ENCODE data around the gene SLC29A3. TPM values are rescaled to one million over a fixed set of nuclear protein-coding genes. Genes with fewer than 3 reads are reported as not detected.
A peak's percentile ranks its signal among the peaks of the same experiment; 100 is the strongest.

Gene SLC29A3
- polyA plus RNA-seq, 3 donors: 9.7 to 28.4 (median 16.6) TPM

GRCh38 chr10:71292624-71293445 is 26.2 kb upstream of the SLC29A3 start:
- H3K36me3 Mint-ChIP-seq: no peaks in the 10 kb centered on the region
- no peak overlapping the region for H3K4me2 ChIP-seq (replicated peaks; ENCODE audit: extremely low read depth, low read length, poor library complexity, severe bottlenecking)
- H3K4me1 ChIP-seq (ENCODE audit: control insufficient read depth in 1 of 2, insufficient read depth in 2 of 2, low read length in 2 of 2): no peaks in the 10 kb centered on the region
- H3K9ac ChIP-seq (ENCODE audit: insufficient read depth, low read length, poor library complexity, severe bottlenecking): no peak overlapping the region
- WGBS (ENCODE audit: insufficient coverage): 96% methylated on average over 4 of the region's 10 CpGs
- H3K9me3 ChIP-seq (replicated peaks in 1 of 2; ENCODE audit: control insufficient read depth in 1 of 2, insufficient read depth in 1 of 2, low read length in 2 of 2): no peaks in the 10 kb centered on the region
- no peak overlapping the region for H3K27ac ChIP-seq (ENCODE audit: low read depth in 1 of 2, low read length in 2 of 2)
- H3K4me1 Mint-ChIP-seq: peaks cover 9% of the 10 kb centered on the region
- H3K36me3 ChIP-seq (replicated peaks in 1 of 2; ENCODE audit: control insufficient read depth in 1 of 2, insufficient read depth in 2 of 2, low read length in 2 of 2): no peaks in the 10 kb centered on the region
- H3K27me3 Mint-ChIP-seq (ENCODE audit: low read depth in 3 of 3): peaks cover 0 to 9% (median 0%) of the 10 kb centered on the region in 3 donors
- TF ChIP-seq CTCF (IDR thresholded peaks at IDR 0.05): no peak
- intact Hi-C loops (cut with micrococcal nuclease): no loop called here
- no peaks in the 10 kb centered on the region for H4K20me1 ChIP-seq (ENCODE audit: insufficient read depth, low read length)
- H3K9me3 Mint-ChIP-seq: no peaks in the 10 kb centered on the region
- no peaks in the 10 kb centered on the region for H3K27me3 ChIP-seq (ENCODE audit: control insufficient read depth in 2 of 2, insufficient read depth in 2 of 2, low read length in 2 of 2)
- no peak overlapping the region for H3K4me3 Mint-ChIP-seq
- H3K27ac Mint-ChIP-seq: peak overlapping the region in 1 of 7 donors; percentile 50
- no peaks in the 10 kb centered on the region for H3K79me2 ChIP-seq (ENCODE audit: insufficient read depth, low read length)
- no peak overlapping the region for H3K4me3 ChIP-seq (replicated peaks in 1 of 3; ENCODE audit: low read depth in 2 of 3, low read length in 3 of 3)
- H2AFZ ChIP-seq (ENCODE audit: insufficient read depth, low read depth, low read length, poor library complexity, severe bottlenecking): no peak overlapping the region
- no peak for DNase-seq

DNA sequence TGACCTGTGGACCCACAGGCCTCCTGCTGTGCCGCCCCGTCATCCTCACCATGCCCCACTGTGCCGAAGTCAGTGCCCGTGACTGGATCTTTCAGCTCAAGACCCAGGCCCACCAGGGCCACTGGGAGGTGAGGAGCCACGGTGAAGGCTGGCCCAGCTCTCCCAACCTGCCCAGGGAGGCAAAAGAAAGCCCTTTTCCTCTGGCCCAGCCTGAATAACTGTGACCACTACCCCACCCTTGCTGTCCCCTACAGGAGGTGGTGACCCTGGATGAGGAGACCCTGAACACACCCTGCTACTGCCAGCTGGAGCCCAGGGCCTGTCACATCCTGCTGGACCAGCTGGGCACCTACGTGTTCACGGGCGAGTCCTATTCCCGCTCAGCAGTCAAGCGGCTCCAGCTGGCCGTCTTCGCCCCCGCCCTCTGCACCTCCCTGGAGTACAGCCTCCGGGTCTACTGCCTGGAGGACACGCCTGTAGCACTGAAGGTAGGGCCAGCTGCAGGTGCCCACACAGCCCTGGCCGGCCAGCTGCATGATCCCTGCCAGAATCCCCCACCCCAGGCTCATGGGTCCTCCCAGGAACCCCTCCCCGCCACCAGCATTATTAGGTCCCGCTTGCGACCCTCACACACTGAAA is 25.5 kb upstream of the SLC29A3 start:
- no peaks in the 10 kb centered on the region for H3K9me3 Mint-ChIP-seq
- no peak overlapping the region for H3K4me2 ChIP-seq (replicated peaks; ENCODE audit: extremely low read depth, low read length, poor library complexity, severe bottlenecking)

More for the DNA sequence above, 25.5 kb upstream of the SLC29A3 start:
- H3K4me3 ChIP-seq (replicated peaks in 1 of 3; ENCODE audit: low read depth in 2 of 3, low read length in 3 of 3): no peak overlapping the region
- no peaks in the 10 kb centered on the region for H3K79me2 ChIP-seq (ENCODE audit: insufficient read depth, low read length)
- no peaks in the 10 kb centered on the region for H3K36me3 Mint-ChIP-seq
- no peaks in the 10 kb centered on the region for H3K36me3 ChIP-seq (replicated peaks in 1 of 2; ENCODE audit: control insufficient read depth in 1 of 2, insufficient read depth in 2 of 2, low read length in 2 of 2)
- DNase-seq: no peak
- peaks cover 15% of the 10 kb centered on the region for H3K4me1 Mint-ChIP-seq
- H3K27me3 ChIP-seq (ENCODE audit: control insufficient read depth in 2 of 2, insufficient read depth in 2 of 2, low read length in 2 of 2): no peaks in the 10 kb centered on the region
- no peak overlapping the region for H2AFZ ChIP-seq (ENCODE audit: insufficient read depth, low read depth, low read length, poor library complexity, severe bottlenecking)
- peaks cover 0 to 9% (median 1%) of the 10 kb centered on the region in 3 donors for H3K27me3 Mint-ChIP-seq (ENCODE audit: low read depth in 3 of 3)
- no peak overlapping the region for H3K27ac ChIP-seq (ENCODE audit: low read depth in 1 of 2, low read length in 2 of 2)
- intact Hi-C loops (cut with micrococcal nuclease): no loop called here
- H4K20me1 ChIP-seq (ENCODE audit: insufficient read depth, low read length): no peaks in the 10 kb centered on the region
- TF ChIP-seq CTCF (IDR thresholded peaks at IDR 0.05): no peak
- no peak overlapping the region for H3K27ac Mint-ChIP-seq
- H3K4me1 ChIP-seq (ENCODE audit: control insufficient read depth in 1 of 2, insufficient read depth in 2 of 2, low read length in 2 of 2): peaks cover 1 to 3% of the 10 kb centered on the region in 2 donors
- WGBS (ENCODE audit: insufficient coverage): 96% methylated on average over 15 of the region's 19 CpGs
- H3K4me3 Mint-ChIP-seq: no peak overlapping the region
- H3K9me3 ChIP-seq (replicated peaks in 1 of 2; ENCODE audit: control insufficient read depth in 1 of 2, insufficient read depth in 1 of 2, low read length in 2 of 2): no peaks in the 10 kb centered on the region
- no peak overlapping the region for H3K9ac ChIP-seq (ENCODE audit: insufficient read depth, low read length, poor library complexity, severe bottlenecking)

All from CD14-positive monocyte (primary cell).